Endothelial cell of umbilical vein (primary cell): ENCODE data around the gene DRC7.

Source experiments
- CTCF ChIP-seq, 2 donors: IDR thresholded peaks; 1 replicate in 1 of 2; 2 replicates in 1 of 2; pipeline ENCODE4 v1.5.1; 2011; ENCODE audit warnings: low read length in 2 of 2, mild to moderate bottlenecking in 2 of 2, moderate library complexity in 2 of 2, control low read depth in 1 of 2, inconsistent platforms in 1 of 2, low read depth in 1 of 2; ENCODE audit not compliant: insufficient read depth in 1 of 2; ENCODE audit errors: extremely low read depth in 1 of 2
- EZH2 ChIP-seq: IDR thresholded peaks from 2 replicates; pipeline ENCODE4 v1.6.1; 2012; ENCODE audit warnings: borderline replicate concordance, low read depth, mild to moderate bottlenecking, moderate library complexity, low read length, inconsistent platforms; ENCODE audit not compliant: severe bottlenecking
- JUN ChIP-seq: IDR thresholded peaks from 2 replicates; pipeline ENCODE4 v1.6.1; 2011; ENCODE audit warnings: borderline replicate concordance, low read depth; ENCODE audit not compliant: insufficient read length, insufficient read depth
- MAX ChIP-seq: IDR thresholded peaks from 2 replicates; pipeline ENCODE4 v1.6.1; 2011; ENCODE audit not compliant: insufficient read depth, insufficient read length
- MYC ChIP-seq: IDR thresholded peaks from one replicate; pipeline ENCODE4 v1.6.1; 2011; ENCODE audit warnings: mild to moderate bottlenecking, low read depth, low read length
- POLR2A ChIP-seq: IDR thresholded peaks from 2 replicates; pipeline ENCODE4 v1.6.1; 2012; ENCODE audit warnings: low read depth, mild to moderate bottlenecking, control low read depth, low read length
- POLR2AphosphoS5 ChIP-seq: IDR thresholded peaks from 2 replicates; pipeline ENCODE4 v1.6.1; 2012; ENCODE audit warnings: low read depth, mild to moderate bottlenecking, control low read depth, low read length, moderate library complexity; ENCODE audit not compliant: insufficient read depth

GRCh38 chr16:57707331-57707730, 12.7 kb downstream of the DRC7 start:
- no peak for TF ChIP-seq POLR2AphosphoS5
- TF ChIP-seq CTCF (IDR thresholded peaks at IDR 0.05; ENCODE audit: extremely low read depth in 1 of 2, insufficient read depth in 1 of 2, low read depth in 1 of 2, low read length in 2 of 2) = no peak
- TF ChIP-seq EZH2 = no peak
- no peak for TF ChIP-seq MAX
- no peak for TF ChIP-seq POLR2A
- TF ChIP-seq MYC = no peak
- TF ChIP-seq JUN = no peak
